Measurements from ENCODE around the gene FOXC1.

The FOXC1 gene

GRCh38 chr6:1600063-1600763 lies 9.5 kb upstream of the FOXC1 start:
- no peak for DNase-seq

- DNase-seq = no peak
These were observed 9.0 kb upstream of the FOXC1 start for GRCh38 chr6:1600764-1601157.

- DNase-seq = no peak
These were observed 8.3 kb upstream of the FOXC1 start for GRCh38 chr6:1601158-1602048.

GRCh38 chr6:1602049-1602713 lies 7.5 kb upstream of the FOXC1 start:
- DNase-seq = no peak

- DNase-seq = no peak
These were observed 6.0 kb upstream of the FOXC1 start for GRCh38 chr6:1603708-1604107.

GRCh38 chr6:1604158-1605003 lies 5.3 kb upstream of the FOXC1 start:
- DNase-seq = peak; percentile 79 to 84

- peak in 1 of 2 experiments; percentile 48 for DNase-seq
These were observed 4.5 kb upstream of the FOXC1 start for GRCh38 chr6:1605004-1605892.

- DNase-seq = peak in 1 of 2 experiments; percentile 35
These were observed 3.6 kb upstream of the FOXC1 start for GRCh38 chr6:1605893-1606779.

GRCh38 chr6:1606780-1607515 lies 2.8 kb upstream of the FOXC1 start:
- peak in 1 of 2 experiments; percentile 36 for DNase-seq

GRCh38 chr6:1607516-1608221 lies 2.0 kb upstream of the FOXC1 start:
- peak; percentile 48 to 50 for DNase-seq

GRCh38 chr6:1608222-1609040 lies 1.3 kb upstream of the FOXC1 start:
- DNase-seq = peak in 1 of 2 experiments; percentile 31

GRCh38 chr6:1609041-1609647 lies 571 bp upstream of the FOXC1 start:
- DNase-seq = peak in 1 of 2 experiments; percentile 40

- peak; percentile 49 to 61 for DNase-seq
These were observed 994 bp downstream of the FOXC1 start for GRCh38 chr6:1610497-1611321.

- DNase-seq = no peak
These were observed 1.5 kb downstream of the FOXC1 start for GRCh38 chr6:1611322-1611571.

GRCh38 chr6:1611572-1612298 lies 2.0 kb downstream of the FOXC1 start:
- peak in 1 of 2 experiments; percentile 39 for DNase-seq

GRCh38 chr6:1612299-1612973 lies 2.7 kb downstream of the FOXC1 start:
- DNase-seq = no peak
